Fibroblast of the aortic adventitia (primary cell): ENCODE measurements around the gene ERC2. TPM values are rescaled to one million over a fixed set of nuclear protein-coding genes. Genes with fewer than 3 reads are reported as not detected.

Source experiments
- DNase-seq: peaks from one replicate; pipeline ENCODE4 v3.0.0-alpha.2; 2010; ENCODE audit warnings: low read depth
- H3K4me3 ChIP-seq: 2 replicates; pipeline ENCODE4 v1.5.1; 2011; ENCODE audit warnings: low read depth, mild to moderate bottlenecking, control low read depth, low read length, moderate library complexity
- CTCF ChIP-seq: IDR thresholded peaks from 2 replicates; pipeline ENCODE4 v1.5.1; 2011; ENCODE audit warnings: mild to moderate bottlenecking, low read length, control low read depth, inconsistent platforms; ENCODE audit not compliant: insufficient read depth
- total RNA-seq: library from RNA; depleted of rRNA; stranded (reverse); fragments of >200 nt; gene quantifications from 2 replicates; pipeline ENCODE4 v1.2.3, GENCODE V29; 2012; ENCODE audit warnings: low replicate concordance

Gene ERC2
- total RNA-seq, 1 donor: 0.09 TPM

DNA sequence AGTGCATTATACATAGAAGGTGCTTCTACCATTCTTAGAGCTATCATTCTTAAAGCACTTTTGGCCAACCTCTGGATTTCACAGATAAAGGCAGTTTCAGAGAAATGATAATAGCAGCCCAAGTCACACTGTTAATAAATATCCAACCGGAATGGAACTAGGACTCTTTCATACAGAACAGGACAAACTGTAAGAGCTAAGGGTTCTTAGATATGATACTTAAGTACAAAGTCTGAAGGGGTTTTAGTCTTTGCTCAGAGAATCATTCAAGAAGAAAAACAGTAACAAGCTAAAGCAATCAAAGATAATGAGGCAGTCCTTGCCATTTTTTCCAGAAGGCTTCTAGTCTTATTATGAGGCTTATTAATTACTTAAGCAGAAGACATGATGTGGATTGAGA is 239.0 kb downstream of the ERC2 start:
- no peak for DNase-seq
- TF ChIP-seq CTCF: no peak
- no peak overlapping the region for H3K4me3 ChIP-seq

DNA sequence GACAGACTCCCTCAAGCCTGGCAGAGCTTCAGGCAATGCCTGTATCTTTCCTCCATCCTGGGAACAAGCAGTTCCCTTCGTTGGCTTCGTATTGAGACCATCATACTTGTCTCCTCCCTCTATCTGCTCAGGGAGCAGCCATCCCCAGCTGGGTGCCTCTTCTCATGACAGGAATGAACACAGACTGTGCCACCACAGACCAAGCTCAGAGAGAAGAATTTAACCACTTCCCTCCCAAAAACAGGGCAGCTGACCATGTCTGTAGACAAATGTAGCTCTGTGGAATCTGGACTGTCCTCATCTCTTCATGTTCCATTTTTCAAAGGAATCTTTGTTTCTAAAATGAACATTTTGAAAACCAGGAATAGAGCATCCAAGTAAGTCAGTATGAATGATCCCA is 245.4 kb downstream of the ERC2 start:
- no peak for TF ChIP-seq CTCF
- no peak overlapping the region for H3K4me3 ChIP-seq
- no peak for DNase-seq

DNA sequence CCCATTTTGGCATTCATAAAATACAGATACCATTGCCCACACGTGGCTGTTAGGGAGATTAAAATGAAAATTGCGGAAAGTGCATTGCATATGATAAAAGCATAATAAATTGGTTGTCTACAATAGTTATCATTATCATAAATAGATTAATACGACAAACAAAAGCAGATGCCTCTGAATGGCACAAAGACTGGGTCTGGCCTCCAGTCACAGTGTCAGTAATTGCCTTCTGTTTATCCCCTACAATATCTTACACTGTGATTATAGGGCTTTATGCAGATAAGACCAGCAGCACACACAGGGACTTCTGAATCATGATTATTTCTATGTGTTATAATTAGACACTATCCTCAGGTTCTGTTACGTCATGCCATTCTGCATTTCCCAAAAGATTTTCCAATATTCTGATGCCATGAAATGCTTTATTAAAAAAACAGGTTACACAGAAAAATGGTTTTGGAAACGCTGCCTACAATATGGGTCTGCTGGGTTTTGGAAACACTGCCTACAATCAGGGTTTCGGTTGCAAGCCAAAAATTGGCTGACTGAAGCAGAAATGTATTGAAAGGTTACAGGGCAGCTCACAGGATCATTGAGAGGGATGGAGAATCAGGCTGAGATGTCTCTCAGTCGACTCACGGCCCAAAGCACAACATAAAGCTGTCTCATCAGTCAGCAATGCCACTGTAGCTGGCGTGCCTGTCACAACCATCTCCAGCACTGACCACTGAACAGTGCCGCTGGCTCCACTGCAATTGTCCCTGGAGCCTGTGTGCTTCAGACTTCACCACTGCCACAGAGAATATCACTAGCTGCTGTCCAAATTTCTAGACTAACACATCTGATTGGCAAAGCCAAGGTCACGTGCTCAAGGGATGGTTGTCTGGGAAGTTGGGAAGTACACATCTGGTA is 248.1 kb downstream of the ERC2 start:
- H3K4me3 ChIP-seq: no peak overlapping the region
- no peak for DNase-seq
- TF ChIP-seq CTCF: no peak

GRCh38 chr3:56209982-56210751 is 258.1 kb downstream of the ERC2 start:
- TF ChIP-seq CTCF: no peak

GRCh38 chr3:56207922-56208321 is 260.3 kb downstream of the ERC2 start:
- H3K4me3 ChIP-seq: no peak overlapping the region
- no peak for TF ChIP-seq CTCF
- no peak for DNase-seq

More at GRCh38 chr3:56209982-56210751, 258.1 kb downstream of the ERC2 start:
- H3K4me3 ChIP-seq: no peak overlapping the region
- DNase-seq: no peak

GRCh38 chr3:56205406-56205805 is 262.9 kb downstream of the ERC2 start:
- TF ChIP-seq CTCF: no peak
- H3K4me3 ChIP-seq: no peak overlapping the region
- no peak for DNase-seq
